H9 (cell line): Measurements from ENCODE around the gene SCIN. TPM values are rescaled to one million over a fixed set of nuclear protein-coding genes. Genes with fewer than 3 reads are reported as not detected.

ENCODE experiments used
- DNase-seq: peaks from one replicate; pipeline ENCODE4 v3.0.0-alpha.2; 2017
- H2AFZ ChIP-seq: one replicate; pipeline ENCODE4 v1.6.1; 2013; ENCODE audit warnings: mild to moderate bottlenecking, low read length, control low read depth, moderate library complexity
- H2AK5ac ChIP-seq: 2 replicates; pipeline ENCODE4 v1.6.1; 2013; ENCODE audit warnings: low read length, control low read depth, mixed read lengths; ENCODE audit not compliant: insufficient read length
- H2BK120ac ChIP-seq: one replicate; pipeline ENCODE4 v1.6.1; 2013; ENCODE audit warnings: low read depth, mild to moderate bottlenecking, low read length, control low read depth, inconsistent platforms; ENCODE audit not compliant: poor library complexity, severe bottlenecking
- H2BK12ac ChIP-seq: 2 replicates; pipeline ENCODE4 v1.6.1; 2013; ENCODE audit warnings: low read length, control low read depth, mixed read lengths, low read depth; ENCODE audit not compliant: insufficient read length
- H2BK15ac ChIP-seq: 2 replicates; pipeline ENCODE4 v1.6.1; 2013; ENCODE audit warnings: low read depth, low read length, control low read depth
- H2BK20ac ChIP-seq: one replicate; pipeline ENCODE4 v1.6.1; 2013; ENCODE audit warnings: low read depth, mild to moderate bottlenecking, low read length, control low read depth, inconsistent platforms; ENCODE audit not compliant: poor library complexity, severe bottlenecking
- H2BK5ac ChIP-seq: 2 replicates; pipeline ENCODE4 v1.6.1; 2013; ENCODE audit warnings: low read length, control low read depth, mixed read lengths; ENCODE audit not compliant: insufficient read length
- H3K14ac ChIP-seq: 2 replicates; pipeline ENCODE4 v1.6.1; 2013; ENCODE audit warnings: low read length, control low read depth; ENCODE audit not compliant: insufficient read depth
- H3K18ac ChIP-seq: 2 replicates; pipeline ENCODE4 v1.6.1; 2013; ENCODE audit warnings: low read depth, mild to moderate bottlenecking, mixed read lengths, low read length, control low read depth; ENCODE audit not compliant: insufficient read length
- H3K23ac ChIP-seq: 2 replicates; pipeline ENCODE4 v1.6.1; 2013; ENCODE audit warnings: low read length, control low read depth, mixed read lengths, low read depth; ENCODE audit not compliant: insufficient read length
- H3K23me2 ChIP-seq: 2 replicates; pipeline ENCODE4 v1.6.1; 2013; ENCODE audit warnings: low read depth, mild to moderate bottlenecking, mixed read lengths, low read length, control low read depth; ENCODE audit not compliant: insufficient read length, poor library complexity, severe bottlenecking
- H3K27ac ChIP-seq: 2 replicates; pipeline ENCODE4 v1.5.1; 2013; ENCODE audit warnings: low read length, control low read depth, mixed read lengths, low read depth; ENCODE audit not compliant: insufficient read length
- H3K27me3 ChIP-seq: 2 replicates; pipeline ENCODE4 v1.6.1; 2013; ENCODE audit warnings: low read length, control low read depth, inconsistent platforms; ENCODE audit not compliant: insufficient read depth
- H3K4ac ChIP-seq: 2 replicates; pipeline ENCODE4 v1.6.1; 2013; ENCODE audit warnings: low read depth, mild to moderate bottlenecking, control low read depth, inconsistent platforms, low read length, moderate library complexity
- H3K4me1 ChIP-seq: 2 replicates; pipeline ENCODE4 v1.6.1; 2013; ENCODE audit warnings: low read length, control low read depth, inconsistent platforms; ENCODE audit not compliant: insufficient read depth
- H3K4me2 ChIP-seq: 2 replicates; pipeline ENCODE4 v1.6.1; 2013; ENCODE audit warnings: low read length, control low read depth, mixed read lengths; ENCODE audit not compliant: insufficient read length, insufficient read depth
- H3K56ac ChIP-seq: 2 replicates; pipeline ENCODE4 v1.6.1; 2013; ENCODE audit warnings: low read depth, mild to moderate bottlenecking, mixed read lengths, low read length, control low read depth; ENCODE audit not compliant: insufficient read length
- H3K79me1 ChIP-seq: 2 replicates; pipeline ENCODE4 v1.6.1; 2013; ENCODE audit warnings: low read depth, mild to moderate bottlenecking, moderate library complexity, low read length, control low read depth, inconsistent platforms; ENCODE audit not compliant: insufficient read depth, poor library complexity, severe bottlenecking
- H3K79me2 ChIP-seq: 2 replicates; pipeline ENCODE4 v1.6.1; 2013; ENCODE audit warnings: low read length, control low read depth, inconsistent platforms; ENCODE audit not compliant: insufficient read depth
- H3K9ac ChIP-seq: 2 replicates; pipeline ENCODE4 v1.6.1; 2013; ENCODE audit warnings: low read length, control low read depth, mixed read lengths; ENCODE audit not compliant: insufficient read length; ENCODE audit errors: extremely low read depth
- H3K9me3 ChIP-seq: one replicate; pipeline ENCODE4 v1.6.1; 2013; ENCODE audit warnings: low read depth, low read length, inconsistent platforms; ENCODE audit not compliant: control insufficient read depth
- H3T11ph ChIP-seq: one replicate; pipeline ENCODE4 v1.6.1; 2013; ENCODE audit warnings: mild to moderate bottlenecking, low read length, control low read depth, inconsistent platforms
- H4K20me1 ChIP-seq: one replicate; pipeline ENCODE4 v1.6.1; 2013; ENCODE audit not compliant: control insufficient read depth, insufficient read length, insufficient read depth
- H4K5ac ChIP-seq: 2 replicates; pipeline ENCODE4 v1.6.1; 2013; ENCODE audit warnings: low read depth, mild to moderate bottlenecking, mixed read lengths, low read length, control low read depth; ENCODE audit not compliant: insufficient read length
- H4K8ac ChIP-seq: replicated peaks from 2 replicates; pipeline ENCODE4 v1.6.1; 2013; ENCODE audit warnings: low read length, control low read depth, mixed read lengths, low read depth; ENCODE audit not compliant: insufficient read length
- H4K91ac ChIP-seq: 2 replicates; pipeline ENCODE4 v1.6.1; 2013; ENCODE audit warnings: low read depth, mild to moderate bottlenecking, moderate library complexity, mixed read lengths, low read length, control low read depth; ENCODE audit not compliant: insufficient read length
- H3K27ac Mint-ChIP-seq, 3 experiments: 2 replicates in 2 of 3; 3 replicates in 1 of 3; pipeline ENCODE4 v1.8.0; 2020 to 2021; ENCODE audit warnings: mixed read lengths in 3 of 3, mild to moderate bottlenecking in 1 of 3, moderate library complexity in 1 of 3
- H3K27me3 Mint-ChIP-seq: 2 replicates; pipeline ENCODE4 v1.8.0; 2021; ENCODE audit warnings: low read depth, mild to moderate bottlenecking, moderate library complexity, mixed read lengths
- H3K36me3 Mint-ChIP-seq, 3 experiments: 2 replicates in 2 of 3; 3 replicates in 1 of 3; pipeline ENCODE4 v1.8.0; 2020 to 2021; ENCODE audit warnings: low read depth in 3 of 3, mixed read lengths in 3 of 3; ENCODE audit not compliant: insufficient read depth in 1 of 3
- H3K4me1 Mint-ChIP-seq, 2 experiments: 2 replicates each; pipeline ENCODE4 v1.8.0; 2020; ENCODE audit warnings: mixed read lengths in 2 of 2
- H3K4me3 Mint-ChIP-seq, 2 experiments: 2 replicates in 1 of 2; 3 replicates in 1 of 2; pipeline ENCODE4 v1.8.0; 2020 to 2021; ENCODE audit warnings: mild to moderate bottlenecking in 2 of 2, mixed read lengths in 2 of 2, moderate library complexity in 1 of 2
- H3K9me3 Mint-ChIP-seq, 2 experiments: 2 replicates in 1 of 2; 3 replicates in 1 of 2; pipeline ENCODE4 v1.8.0; 2020; ENCODE audit warnings: mild to moderate bottlenecking in 2 of 2, mixed read lengths in 2 of 2, moderate library complexity in 1 of 2
- CTCF ChIP-seq: fragments of 200-600 bp; sonication (generic); conservative IDR thresholded peaks from 3 replicates; pipeline ENCODE4 v1.8.0; 2021; ENCODE audit warnings: antibody characterized with exemption, mild to moderate bottlenecking
- WGBS: extraction: QIAGEN DNeasy Blood & Tissue Kit; methylation state at CpG from one replicate; pipeline ENCODE4 v1.1.7; 2013; ENCODE audit warnings: missing lambda C conversion rate, low lambda C conversion rate, mixed read lengths; ENCODE audit not compliant: insufficient read length; ENCODE audit errors: extremely low coverage; 5-methylcytosine and 5-hydroxymethylcytosine counted together
- total RNA-seq: library from RNA; stranded (reverse); gene quantifications from 2 replicates; pipeline ENCODE4 v1.2.1, GENCODE V29; 2021

SCIN gene
- total RNA-seq, 1 experiment from 2014 or later, result 0.44 TPM

- no CpG with 5 or more reads among the region's 2 CpGs for WGBS
- Histone ChIP-seq H3K23me2 (no peaks in the 10 kb centered on the region), H2AK5ac (no peak overlapping the region), H2AFZ (no peak overlapping the region), H4K8ac (no peak overlapping the region), H2BK5ac (no peak overlapping the region), H3T11ph (no peak overlapping the region), H3K4ac (no peak overlapping the region), H3K23ac (no peak overlapping the region), H3K14ac (no peak overlapping the region), H3K18ac (no peak overlapping the region), H3K79me2 (no peaks in the 10 kb centered on the region), H2BK20ac (no peak overlapping the region), H2BK120ac (no peak overlapping the region), H3K4me1 (peaks cover 5% of the 10 kb centered on the region; the same call in 1 of the 2 replicates), H2BK15ac (no peak overlapping the region), H3K27ac (no peak overlapping the region), H3K27me3 (no peaks in the 10 kb centered on the region), H3K9me3 (no peaks in the 10 kb centered on the region), H4K5ac (no peak overlapping the region), H4K20me1 (no peaks in the 10 kb centered on the region), H3K79me1 (no peaks in the 10 kb centered on the region), H3K4me2 (no peak overlapping the region), H3K9ac (no peak overlapping the region), H3K56ac (no peak overlapping the region), H4K91ac (no peak overlapping the region), H2BK12ac (no peak overlapping the region)
- H3K4me1 Mint-ChIP-seq, result peaks cover 19 to 24% of the 10 kb centered on the region in 2 experiments
- H3K27ac Mint-ChIP-seq, result no peak overlapping the region; a peak in 1 of 7 replicates
- DNase-seq, result no peak
- no peaks in the 10 kb centered on the region; the same call in 1 of the 2 replicates for H3K27me3 Mint-ChIP-seq
- H3K36me3 Mint-ChIP-seq, result no peaks in the 10 kb centered on the region
- H3K4me3 Mint-ChIP-seq, result no peak overlapping the region
- H3K9me3 Mint-ChIP-seq, result no peaks in the 10 kb centered on the region
- no peak for TF ChIP-seq CTCF
These were observed 79.6 kb downstream of the SCIN start for GRCh38 chr7:12650080-12650479.
